ENCODE data around the gene MAPK10.

DNA sequence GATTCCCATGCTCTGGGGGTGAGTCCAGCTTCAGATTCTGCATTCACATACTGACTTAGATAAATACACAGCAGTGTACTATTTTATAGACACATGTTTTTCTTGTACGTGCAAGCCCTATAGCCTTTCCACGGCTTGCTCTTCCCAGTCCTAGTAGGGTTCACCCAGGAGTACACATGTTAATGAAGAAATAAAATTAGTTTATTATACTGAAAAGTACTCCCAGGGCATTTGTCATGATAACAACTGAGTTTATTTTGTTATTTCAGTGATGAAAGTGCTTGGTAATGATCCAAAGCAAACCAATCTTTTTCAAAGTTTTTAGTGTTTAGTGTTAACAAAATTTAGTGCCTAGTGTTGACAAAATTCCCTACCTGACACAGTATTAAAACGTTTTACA, 21.3 kb downstream of the MAPK10 start:
- TF ChIP-seq, protein P1, sequence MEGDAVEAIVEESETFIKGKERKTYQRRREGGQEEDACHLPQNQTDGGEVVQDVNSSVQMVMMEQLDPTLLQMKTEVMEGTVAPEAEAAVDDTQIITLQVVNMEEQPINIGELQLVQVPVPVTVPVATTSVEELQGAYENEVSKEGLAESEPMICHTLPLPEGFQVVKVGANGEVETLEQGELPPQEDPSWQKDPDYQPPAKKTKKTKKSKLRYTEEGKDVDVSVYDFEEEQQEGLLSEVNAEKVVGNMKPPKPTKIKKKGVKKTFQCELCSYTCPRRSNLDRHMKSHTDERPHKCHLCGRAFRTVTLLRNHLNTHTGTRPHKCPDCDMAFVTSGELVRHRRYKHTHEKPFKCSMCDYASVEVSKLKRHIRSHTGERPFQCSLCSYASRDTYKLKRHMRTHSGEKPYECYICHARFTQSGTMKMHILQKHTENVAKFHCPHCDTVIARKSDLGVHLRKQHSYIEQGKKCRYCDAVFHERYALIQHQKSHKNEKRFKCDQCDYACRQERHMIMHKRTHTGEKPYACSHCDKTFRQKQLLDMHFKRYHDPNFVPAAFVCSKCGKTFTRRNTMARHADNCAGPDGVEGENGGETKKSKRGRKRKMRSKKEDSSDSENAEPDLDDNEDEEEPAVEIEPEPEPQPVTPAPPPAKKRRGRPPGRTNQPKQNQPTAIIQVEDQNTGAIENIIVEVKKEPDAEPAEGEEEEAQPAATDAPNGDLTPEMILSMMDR (conservative IDR thresholded peaks at IDR 0.05; ENCODE audit: low read length), result no peak
- no peak for TF ChIP-seq EZH2phosphoT487 (IDR thresholded peaks at IDR 0.05; ENCODE audit: borderline replicate concordance, low read depth, low read length)
